A549 (cell line): ENCODE data around the gene PDXK. TPM values are rescaled to one million over a fixed set of nuclear protein-coding genes. Genes with fewer than 3 reads are reported as not detected.

Experiments used
- ATAC-seq, 2 experiments: fragments of 200-7000 bp in 1 of 2; fragments of >200 bp in 1 of 2; cut with Nextera tagmentation in 1 of 2; cut with Tn5 transposase in 1 of 2; 3 replicates each; pipeline versions ENCODE4 v1.8.0 to v1.9.1; 2018 to 2020; ENCODE audit warnings: mild to moderate bottlenecking in 1 of 2, moderate library complexity in 1 of 2
- CTCF ChIA-PET: fragments of 300-600 bp; sonication (Branson Sonifier 250); formaldehyde crosslinking; extraction: SDS; loops from one replicate; lab custom pipeline; 2021; ENCODE audit warnings: antibody characterized with exemption, inconsistent platforms; lab: Yijun Ruan, JAX
- POLR2A ChIA-PET: fragments of 350-600 bp; formaldehyde crosslinking; extraction: SDS; loops from one replicate; lab custom pipeline; 2021; ENCODE audit warnings: antibody characterized with exemption, inconsistent platforms; lab: Yijun Ruan, JAX
- DNase-seq, 2 experiments: peaks; one replicate each; pipeline versions ENCODE4 v3.0.0 to v3.0.0-alpha.2; 2011 to 2016; ENCODE audit warnings: low read depth in 1 of 2, low spot score in 1 of 2
- FAIRE-seq: peaks from 2 replicates; lab custom pipeline; 2011; peaks lifted over from hg19 to GRCh38; lab: Jason Lieb, UNC
- H3K27ac ChIP-seq, 2 experiments: fragments of >200 bp; sonication (Bioruptor Twin); formaldehyde crosslinking; 3 replicates each; pipeline ENCODE4 v1.5.1; 2016 to 2017
- H3K4me1 ChIP-seq: fragments of >200 bp; sonication (Bioruptor Twin); formaldehyde crosslinking; 3 replicates; pipeline ENCODE4 v1.6.1; 2016
- H3K4me2 ChIP-seq: fragments of >200 bp; sonication (Bioruptor Twin); formaldehyde crosslinking; 3 replicates; pipeline ENCODE4 v1.6.1; 2016
- H3K4me3 ChIP-seq: fragments of >200 bp; sonication (Bioruptor Twin); formaldehyde crosslinking; 3 replicates; pipeline ENCODE4 v1.5.1; 2016
- H3K9me3 ChIP-seq: fragments of >200 bp; sonication (Bioruptor Twin); formaldehyde crosslinking; 3 replicates; pipeline ENCODE4 v1.6.1; 2016
- E2F6 ChIP-seq: IDR thresholded peaks from 2 replicates; pipeline ENCODE4 v1.6.1; 2012; ENCODE audit warnings: low read depth, borderline replicate concordance
- EHMT2 ChIP-seq: fragments of 200-600 bp; sonication (generic); IDR thresholded peaks from 2 replicates; pipeline ENCODE4 v1.6.1; 2016; ENCODE audit warnings: antibody characterized with exemption, low read depth, mild to moderate bottlenecking, moderate library complexity
- EP300 ChIP-seq, 2 experiments: fragments of >200 bp; sonication (Bioruptor Twin); formaldehyde crosslinking; IDR thresholded peaks; 2 replicates in 1 of 2; 3 replicates in 1 of 2; pipeline ENCODE4 v1.6.1; 2016 to 2017
- FOSL2 ChIP-seq, 2 experiments: fragments of 450-650 bp in 1 of 2; fragments of >200 bp in 1 of 2; sonication (Bioruptor Twin) in 1 of 2; formaldehyde crosslinking; IDR thresholded peaks; 2 replicates each; pipeline versions ENCODE4 v1.5.0 to v1.6.1; 2016 to 2020; ENCODE audit warnings: mild to moderate bottlenecking in 1 of 2, moderate library complexity in 1 of 2
- HEYL ChIP-seq: fragments of 250-450 bp; sonication (Bioruptor Pico); IDR thresholded peaks from 2 replicates; pipeline ENCODE4 v1.8.0; 2021; ENCODE audit warnings: mild to moderate bottlenecking, moderate library complexity
- HOXB13 ChIP-seq: fragments of 250-450 bp; sonication (Bioruptor Pico); IDR thresholded peaks from 2 replicates; pipeline ENCODE4 v1.5.0; 2020; ENCODE audit warnings: low read depth, mild to moderate bottlenecking, moderate library complexity
- JUNB ChIP-seq: fragments of >200 bp; sonication (Bioruptor Twin); formaldehyde crosslinking; IDR thresholded peaks from 2 replicates; pipeline ENCODE4 v1.6.1; 2016
- KDM1A ChIP-seq: fragments of 200-600 bp; sonication (generic); IDR thresholded peaks from 2 replicates; pipeline ENCODE4 v1.6.1; 2016; ENCODE audit warnings: low read depth, mild to moderate bottlenecking
- KDM5A ChIP-seq: fragments of 200-600 bp; sonication (generic); IDR thresholded peaks from 2 replicates; pipeline ENCODE4 v1.6.1; 2016; ENCODE audit warnings: antibody characterized with exemption, mild to moderate bottlenecking
- PHF8 ChIP-seq: fragments of 200-600 bp; sonication (generic); IDR thresholded peaks from 2 replicates; pipeline ENCODE4 v1.6.1; 2016; ENCODE audit warnings: low read depth, mild to moderate bottlenecking, antibody characterized with exemption, moderate library complexity, borderline replicate concordance
- POLR2A ChIP-seq: IDR thresholded peaks from 2 replicates; pipeline ENCODE4 v1.6.1; 2012; ENCODE audit warnings: mild to moderate bottlenecking, low read length
- RCOR1 ChIP-seq: fragments of 150-350 bp; IDR thresholded peaks from 2 replicates; pipeline ENCODE4 v1.6.1; 2014; ENCODE audit warnings: antibody characterized with exemption, low read length, low read depth
- REST ChIP-seq: fragments of 200-600 bp; sonication (generic); IDR thresholded peaks from 2 replicates; pipeline ENCODE4 v1.6.1; 2016; ENCODE audit warnings: antibody characterized with exemption, mild to moderate bottlenecking, moderate library complexity
- RFX5 ChIP-seq: fragments of 450-650 bp; IDR thresholded peaks from 2 replicates; pipeline ENCODE4 v1.7.1; 2014; ENCODE audit warnings: antibody characterized with exemption, mild to moderate bottlenecking, moderate library complexity
- RNF2 ChIP-seq: fragments of 200-600 bp; sonication (generic); IDR thresholded peaks from 2 replicates; pipeline ENCODE4 v1.6.1; 2016; ENCODE audit warnings: low read depth, mild to moderate bottlenecking, antibody characterized with exemption, moderate library complexity, borderline replicate concordance
- SMC3 ChIP-seq: fragments of >200 bp; sonication (Bioruptor Twin); formaldehyde crosslinking; IDR thresholded peaks from 3 replicates; pipeline ENCODE4 v1.6.1; 2018; ENCODE audit warnings: inconsistent platforms
- TP53 ChIP-seq: fragments of 250-450 bp; sonication (Bioruptor Pico); IDR thresholded peaks from 2 replicates; pipeline ENCODE4 v1.5.0; 2021; ENCODE audit warnings: mild to moderate bottlenecking, moderate library complexity
- WGBS: methylation state at CpG from one replicate; pipeline ENCODE4 v1.1.6; 2017; ENCODE audit errors: missing lambda C conversion rate; 5-methylcytosine and 5-hydroxymethylcytosine counted together
- polyA plus RNA-seq, 4 experiments: library from polyadenylated mRNA; depleted of rRNA in 3 of 4; stranded (reverse); fragments of >200 nt; fragmentation: RNase III in 1 of 4; extraction: RNeasy Plus Mini Kit Qiagen cat#74134 plus additional on column Dnase treatment in 1 of 4; gene quantifications; 2 replicates in 3 of 4; 3 replicates in 1 of 4; pipeline ENCODE4 v1.2.3, GENCODE V29; 2011 to 2017
- TF ChIP-seq, protein P1 (sequence below): fragments of 450-650 bp; IDR thresholded peaks from 2 replicates; pipeline ENCODE4 v1.6.1; 2014; ENCODE audit warnings: antibody characterized with exemption
- TF ChIP-seq, protein P2 (sequence below): fragments of 150-350 bp; IDR thresholded peaks from 2 replicates; pipeline ENCODE4 v1.6.1; 2014; ENCODE audit warnings: low read depth, mild to moderate bottlenecking, low read length
- TF ChIP-seq, protein P3 (sequence below): fragments of 250-450 bp; sonication (Bioruptor Pico); IDR thresholded peaks from 2 replicates; pipeline ENCODE4 v1.5.0; 2020; ENCODE audit warnings: low read depth, mild to moderate bottlenecking, moderate library complexity

PDXK gene
- polyA plus RNA-seq, 2 of the 4 experiments (the other 2 are of a cell fraction): 220 to 292 TPM

DNA sequence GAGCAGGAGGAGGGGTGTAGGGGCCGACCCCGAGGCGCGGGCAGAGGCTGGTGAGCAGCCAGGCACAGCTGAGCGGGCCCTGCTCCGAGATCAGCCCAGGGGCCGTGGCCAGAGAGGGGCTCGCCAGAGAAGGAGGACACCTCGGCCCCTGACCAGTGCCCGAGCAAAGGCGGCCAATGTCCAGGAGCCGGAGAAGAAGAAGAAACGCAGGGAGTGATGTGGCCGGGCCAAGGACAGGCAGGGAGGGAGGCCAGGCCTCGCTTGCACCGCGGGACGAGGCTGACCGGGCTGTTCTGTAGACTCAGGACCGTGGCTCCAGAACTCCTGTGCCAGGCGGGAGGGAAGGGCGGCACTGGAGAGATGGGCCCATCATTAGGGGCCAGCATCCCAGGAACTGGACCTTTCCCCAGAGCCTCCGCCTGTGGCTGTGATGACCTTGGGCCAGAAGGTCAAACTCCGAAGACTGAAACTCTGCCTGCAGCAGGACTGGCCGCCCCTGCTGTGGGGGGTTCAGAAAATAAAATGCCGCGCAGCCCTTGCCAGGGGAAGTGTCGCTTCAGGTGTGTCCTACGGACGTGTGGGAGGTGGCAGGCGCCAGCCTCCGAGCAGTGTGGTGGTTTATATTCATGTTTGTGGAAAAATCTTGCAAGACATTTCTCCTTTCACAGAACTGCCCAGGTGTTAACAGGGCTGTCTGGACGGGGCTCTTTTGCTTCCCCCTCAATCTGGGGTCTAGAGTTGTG, 84.8 kb downstream of the PDXK start:
- TF ChIP-seq REST (no peak), HEYL (no peak), SMC3 (no peak)
- TF ChIP-seq, protein P1, sequence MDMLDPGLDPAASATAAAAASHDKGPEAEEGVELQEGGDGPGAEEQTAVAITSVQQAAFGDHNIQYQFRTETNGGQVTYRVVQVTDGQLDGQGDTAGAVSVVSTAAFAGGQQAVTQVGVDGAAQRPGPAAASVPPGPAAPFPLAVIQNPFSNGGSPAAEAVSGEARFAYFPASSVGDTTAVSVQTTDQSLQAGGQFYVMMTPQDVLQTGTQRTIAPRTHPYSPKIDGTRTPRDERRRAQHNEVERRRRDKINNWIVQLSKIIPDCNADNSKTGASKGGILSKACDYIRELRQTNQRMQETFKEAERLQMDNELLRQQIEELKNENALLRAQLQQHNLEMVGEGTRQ: no peak
- DNase-seq: no peak
- no peak overlapping the region for H3K27ac ChIP-seq
- 90% methylated on average over 33 of the region's 33 CpGs for WGBS
- no peak for FAIRE-seq
- no peak for ATAC-seq
- no peaks in the 10 kb centered on the region for H3K9me3 ChIP-seq
- no peak overlapping the region for H3K4me2 ChIP-seq
- H3K4me3 ChIP-seq: no peak overlapping the region
- CTCF ChIA-PET: interaction anchor here (1.4 kb wide), 1 partner anchor 22 kb away, joined by 3 read pairs; no protein-coding TSS in a partner anchor
- POLR2A ChIA-PET: no interaction called here
- H3K4me1 ChIP-seq: no peaks in the 10 kb centered on the region

GRCh38 chr21:43805275-43805800, 86.4 kb downstream of the PDXK start:
- ATAC-seq (no peak), DNase-seq (no peak), FAIRE-seq (no peak)
- TF ChIP-seq, protein P2, sequence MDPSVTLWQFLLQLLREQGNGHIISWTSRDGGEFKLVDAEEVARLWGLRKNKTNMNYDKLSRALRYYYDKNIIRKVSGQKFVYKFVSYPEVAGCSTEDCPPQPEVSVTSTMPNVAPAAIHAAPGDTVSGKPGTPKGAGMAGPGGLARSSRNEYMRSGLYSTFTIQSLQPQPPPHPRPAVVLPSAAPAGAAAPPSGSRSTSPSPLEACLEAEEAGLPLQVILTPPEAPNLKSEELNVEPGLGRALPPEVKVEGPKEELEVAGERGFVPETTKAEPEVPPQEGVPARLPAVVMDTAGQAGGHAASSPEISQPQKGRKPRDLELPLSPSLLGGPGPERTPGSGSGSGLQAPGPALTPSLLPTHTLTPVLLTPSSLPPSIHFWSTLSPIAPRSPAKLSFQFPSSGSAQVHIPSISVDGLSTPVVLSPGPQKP: no peak
- TF ChIP-seq EP300 (IDR thresholded peaks at IDR 0.05) (no peak), EHMT2 (no peak), POLR2A (no peak), E2F6 (no peak), SMC3 (no peak), PHF8 (no peak), TP53 (CRISPR knock-in tag) (no peak), KDM1A (no peak), FOSL2 (IDR thresholded peaks at IDR 0.05) (no peak), FOSL2 (CRISPR knock-in tag; IDR thresholded peaks at IDR 0.05) (no peak), HOXB13 (no peak), RFX5 (no peak), RCOR1 (no peak), RNF2 (no peak), KDM5A (no peak), JUNB (no peak)
- TF ChIP-seq, protein P3, sequence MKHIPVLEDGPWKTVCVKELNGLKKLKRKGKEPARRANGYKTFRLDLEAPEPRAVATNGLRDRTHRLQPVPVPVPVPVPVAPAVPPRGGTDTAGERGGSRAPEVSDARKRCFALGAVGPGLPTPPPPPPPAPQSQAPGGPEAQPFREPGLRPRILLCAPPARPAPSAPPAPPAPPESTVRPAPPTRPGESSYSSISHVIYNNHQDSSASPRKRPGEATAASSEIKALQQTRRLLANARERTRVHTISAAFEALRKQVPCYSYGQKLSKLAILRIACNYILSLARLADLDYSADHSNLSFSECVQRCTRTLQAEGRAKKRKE: no peak
- POLR2A ChIA-PET: no interaction called here
- Histone ChIP-seq H3K27ac (no peak overlapping the region), H3K4me1 (no peaks in the 10 kb centered on the region), H3K4me2 (no peak overlapping the region), H3K4me3 (no peak overlapping the region), H3K9me3 (no peaks in the 10 kb centered on the region)
- WGBS: 91% methylated on average over 14 of the region's 14 CpGs
- CTCF ChIA-PET: interaction anchor here (1.4 kb wide), 1 partner anchor 20 kb away, joined by 3 read pairs; no protein-coding TSS in a partner anchor
